Activated CD8-positive, alpha-beta memory T cell treated with anti-CD3 and anti-CD28 coated beads for 48 hours (primary cell): ENCODE measurements around the gene TMEM94.
"Not testable (repeated sequence)": the region's sequence is repeated elsewhere in the genome, so short reads cannot be mapped to it uniquely, and the experiment has no call there.

Source experiments
- DNase-seq, 3 experiments: peaks; one replicate each; pipeline ENCODE4 v3.0.0-alpha.2; 2020; ENCODE audit warnings: low read depth in 2 of 3, low spot score in 2 of 3

TMEM94 gene

GRCh38 chr17:75509528-75510258 is 53.3 kb downstream of the TMEM94 start:
- no peak for DNase-seq

- DNase-seq: no peak
Measured at GRCh38 chr17:75511270-75511609, 54.8 kb downstream of the TMEM94 start.

GRCh38 chr17:75511610-75512575 is 55.5 kb downstream of the TMEM94 start:
- DNase-seq: no peak

- DNase-seq: no peak
Measured at GRCh38 chr17:75512926-75513640, 56.6 kb downstream of the TMEM94 start.

GRCh38 chr17:75513641-75514000 is 57.2 kb downstream of the TMEM94 start:
- DNase-seq: no peak

- no peak for DNase-seq
Measured at GRCh38 chr17:75514299-75514918, 58.0 kb downstream of the TMEM94 start.

- no peak for DNase-seq
Measured at GRCh38 chr17:75514919-75515495, 58.6 kb downstream of the TMEM94 start.

GRCh38 chr17:75515496-75516254 is 59.2 kb downstream of the TMEM94 start, which contains the start of gene CASKIN2:
Gene CASKIN2 (minus strand): TSS chr17:75515537. CDS start chr17:75513804, 1,733 bp downstream.
- peak; percentile 71 to 93 (median 78) for DNase-seq

- peak; percentile 89 to 90 (median 89) for DNase-seq
Measured at GRCh38 chr17:75516255-75516618, 59.8 kb downstream of the TMEM94 start, which contains the start of gene TSEN54. Gene TSEN54 (plus strand): TSS chr17:75516528. CDS start chr17:75516561, 33 bp downstream.

- DNase-seq: no peak
Measured at GRCh38 chr17:75516619-75517296, 60.3 kb downstream of the TMEM94 start.

- no peak for DNase-seq
Measured at GRCh38 chr17:75517297-75517865, 60.9 kb downstream of the TMEM94 start.

- no peak for DNase-seq
Measured at GRCh38 chr17:75518201-75518600, 61.8 kb downstream of the TMEM94 start.

GRCh38 chr17:75518983-75519537 is 62.6 kb downstream of the TMEM94 start:
- DNase-seq: no peak

- not testable (repeated sequence) for DNase-seq
Measured at GRCh38 chr17:75520413-75520812, 64.0 kb downstream of the TMEM94 start.

GRCh38 chr17:75521290-75521689 is 64.9 kb downstream of the TMEM94 start:
- DNase-seq: no peak

- DNase-seq: no peak
Measured at GRCh38 chr17:75521951-75522727, 65.7 kb downstream of the TMEM94 start.

- DNase-seq: no peak
Measured at GRCh38 chr17:75523647-75524046, 67.2 kb downstream of the TMEM94 start.
